ENCODE measurements around the gene POLR2C. TPM values are rescaled to one million over a fixed set of nuclear protein-coding genes. Genes with fewer than 3 reads are reported as not detected.

The POLR2C gene
- total RNA-seq, 1 donor from 2014 or later, result 58.0 TPM

GRCh38 chr16:57473176-57473840, 10.8 kb downstream of the POLR2C start:
- Mint-ChIP-seq H3K27ac (ENCODE audit: unreplicated experiment) (no peak overlapping the region), H3K27me3 (ENCODE audit: low read depth, unreplicated experiment) (no peaks in the 10 kb centered on the region), H3K4me3 (ENCODE audit: unreplicated experiment) (no peak overlapping the region), H3K4me1 (ENCODE audit: low read depth, unreplicated experiment) (peaks cover 5% of the 10 kb centered on the region), H3K36me3 (ENCODE audit: low read depth, unreplicated experiment) (peaks cover 16% of the 10 kb centered on the region), H3K9me3 (ENCODE audit: unreplicated experiment) (no peaks in the 10 kb centered on the region)
- H3K4me3 ChIP-seq (ENCODE audit: insufficient read depth, low read depth, low read length), result no peak overlapping the region
- no peak for DNase-seq (ENCODE audit: low read depth)
- H3K9me3 ChIP-seq (ENCODE audit: insufficient read depth, low read depth, low read length), result no peaks in the 10 kb centered on the region
- no peak for FAIRE-seq
- H3K9ac ChIP-seq (ENCODE audit: low read length), result no peak overlapping the region
- TF ChIP-seq CTCF (IDR thresholded peaks at IDR 0.05; ENCODE audit: insufficient read depth, low read depth, low read length) (no peak), EZH2 (IDR thresholded peaks at IDR 0.05; ENCODE audit: insufficient read depth, low read length) (no peak)
- no peaks in the 10 kb centered on the region for H3K79me2 ChIP-seq (ENCODE audit: insufficient read depth, low read length)
- H3K4me2 ChIP-seq (ENCODE audit: low read length), result no peak overlapping the region
- peaks cover 61% of the 10 kb centered on the region for H4K20me1 ChIP-seq (ENCODE audit: insufficient read depth, low read length)
- no peak overlapping the region for H2AFZ ChIP-seq (ENCODE audit: low read depth, low read length)
- H3K27me3 ChIP-seq (ENCODE audit: insufficient read depth, low read length), result no peaks in the 10 kb centered on the region
- H3K36me3 ChIP-seq (ENCODE audit: insufficient read depth, low read length), result peaks cover 37% of the 10 kb centered on the region
- H3K4me1 ChIP-seq (ENCODE audit: insufficient read depth, low read length), result peaks cover under 1% of the 10 kb centered on the region
- H3K27ac ChIP-seq (ENCODE audit: low read depth, low read length), result no peak overlapping the region

- DNase-seq (ENCODE audit: low read depth) (no peak), FAIRE-seq (no peak)
- no peak overlapping the region for H2AFZ ChIP-seq (ENCODE audit: low read depth, low read length)
- no peak overlapping the region for H3K27ac ChIP-seq (ENCODE audit: low read depth, low read length)
- H3K4me2 ChIP-seq (ENCODE audit: low read length), result no peak overlapping the region
- no peaks in the 10 kb centered on the region for H3K27me3 ChIP-seq (ENCODE audit: insufficient read depth, low read length)
- Mint-ChIP-seq H3K27ac (ENCODE audit: unreplicated experiment) (peak overlapping the region; percentile 47), H3K4me1 (ENCODE audit: low read depth, unreplicated experiment) (peaks cover 7% of the 10 kb centered on the region), H3K4me3 (ENCODE audit: unreplicated experiment) (no peak overlapping the region), H3K36me3 (ENCODE audit: low read depth, unreplicated experiment) (peaks cover 15% of the 10 kb centered on the region), H3K27me3 (ENCODE audit: low read depth, unreplicated experiment) (no peaks in the 10 kb centered on the region), H3K9me3 (ENCODE audit: unreplicated experiment) (no peaks in the 10 kb centered on the region)
- H3K36me3 ChIP-seq (ENCODE audit: insufficient read depth, low read length), result peaks cover 36% of the 10 kb centered on the region
- peaks cover 6% of the 10 kb centered on the region for H3K4me1 ChIP-seq (ENCODE audit: insufficient read depth, low read length)
- TF ChIP-seq CTCF (IDR thresholded peaks at IDR 0.05; ENCODE audit: insufficient read depth, low read depth, low read length), result no peak
- TF ChIP-seq EZH2 (IDR thresholded peaks at IDR 0.05; ENCODE audit: insufficient read depth, low read length), result no peak
- no peaks in the 10 kb centered on the region for H3K9me3 ChIP-seq (ENCODE audit: insufficient read depth, low read depth, low read length)
- H3K9ac ChIP-seq (ENCODE audit: low read length), result no peak overlapping the region
- H4K20me1 ChIP-seq (ENCODE audit: insufficient read depth, low read length), result peaks cover 58% of the 10 kb centered on the region
- no peak overlapping the region for H3K4me3 ChIP-seq (ENCODE audit: insufficient read depth, low read depth, low read length)
- H3K79me2 ChIP-seq (ENCODE audit: insufficient read depth, low read length), result no peaks in the 10 kb centered on the region
These were observed 11.4 kb downstream of the POLR2C start for GRCh38 chr16:57473906-57474305.
